Activated naive CD4-positive, alpha-beta T cell treated with anti-CD3 and anti-CD28 coated beads, Interleukin-2, amount 10 ng/mL, durations not matched to agents 5 hours and 36 hours (primary cell): ENCODE results near the gene ADAM30. TPM values are rescaled to one million over a fixed set of nuclear protein-coding genes. Genes with fewer than 3 reads are reported as not detected.

ENCODE experiments used
- total RNA-seq, 2 experiments: library from RNA; stranded (reverse); gene quantifications; one replicate each; pipeline ENCODE4 v1.2.3, GENCODE V29; 2021

The ADAM30 gene
- total RNA-seq, result not detected

GRCh38 chr1:119896303-119896702 lies at the start of gene ADAM30:
TSS of gene ADAM30 (minus strand) at chr1:119896515. CDS start at chr1:119896336, 179 bp downstream.

Other genes with a start within 250 kb of the ADAM30 start
- under 1 TPM; 0.15 to 0.17 TPM for gene ZNF697, start 248.2 kb downstream of the ADAM30 start, total RNA-seq
- gene PHGDH, start 184.6 kb downstream of the ADAM30 start, total RNA-seq, result 100 to 1,000 TPM in 1 of 2 experiments, 10 to 100 TPM in 1; 99.7 to 104 TPM
- not detected for gene HMGCS2, start 127.6 kb downstream of the ADAM30 start, total RNA-seq
- 1 to 10 TPM; 2.2 to 2.8 TPM for gene REG4, start 85.1 kb downstream of the ADAM30 start, total RNA-seq
- gene NOTCH2, start 173.1 kb upstream of the ADAM30 start, total RNA-seq, result 10 to 100 TPM; 70.5 to 76.0 TPM